ENCODE results near the gene SMARCE1. TPM values are rescaled to one million over a fixed set of nuclear protein-coding genes. Genes with fewer than 3 reads are reported as not detected.

The SMARCE1 gene
- 10 to 100 TPM; 65.4 to 68.6 TPM for total RNA-seq
- polyA plus RNA-seq (2013, experiment 1 of 2): 102 TPM
- polyA plus RNA-seq (2013, experiment 2 of 2): 97.4 TPM
- 13.7 to 62.0 (median 40.1) reads per million in 172 experiments for total RNA-seq

GRCh38 chr17:40647624-40648383 is at the start of gene SMARCE1:
Gene SMARCE1 (minus strand): TSS chr17:40647818. CDS start chr17:40645802, 2,016 bp downstream.
- DNase-seq (peak; percentile 52 to 87 (median 67)), ATAC-seq (ENCODE audit: poor library complexity) (peak; percentile 66)
- Histone ChIP-seq H3K27me3 (ENCODE audit: control insufficient read depth in 1 of 2, insufficient read depth in 2 of 2, low read length in 2 of 2) (no peaks in the 10 kb centered on the region), H3K9me3 (ENCODE audit: control insufficient read depth in 1 of 2, insufficient read depth in 1 of 2, low read length in 2 of 2) (no peaks in the 10 kb centered on the region), H3K4me3 (ENCODE audit: low read length) (peak within 1 kb of the TSS; percentile 89), H3K27ac (ENCODE audit: low read depth in 1 of 2, low read length in 2 of 2) (peak within 1 kb of the TSS; percentile 95 to 98), H3K36me3 (ENCODE audit: insufficient read depth, low read length) (peaks cover 28% of the 10 kb centered on the region), H3K4me1 (ENCODE audit: insufficient read depth, low read length) (peaks cover 19% of the 10 kb centered on the region)
- Mint-ChIP-seq H3K4me3 (peak within 1 kb of the TSS; percentile 93), H3K4me1 (ENCODE audit: low read depth) (peaks cover 51% of the 10 kb centered on the region), H3K27ac (peak within 1 kb of the TSS; percentile 97), H3K9me3 (no peaks in the 10 kb centered on the region), H3K27me3 (no peaks in the 10 kb centered on the region), H3K36me3 (ENCODE audit: low read depth) (peaks cover 50% of the 10 kb centered on the region)
- ChIA-PET CTCF (interaction anchor here (0.7 to 2.5 kb wide), 4 partner anchors 21 to 115 kb away, joined by 3 to 8 read pairs (median 5); no protein-coding TSS in a partner anchor), POLR2A (interaction anchor here (0.6 to 4.3 kb wide), 35 partner anchors 12 to 1048 kb away, joined by 3 to 37 read pairs (median 6); partner anchors contain the start of genes EIF1, TOP2A and WIPF2)
- intact Hi-C loops (cut with DNase I, micrococcal nuclease): loop anchor here (2.0 to 10.0 kb wide), 2 partner anchors 27 to 1037 kb away; partner anchors contain the start of gene EIF1 (in 1 of the 2)
- TF ChIP-seq CTCF (IDR thresholded peaks at IDR 0.05): no peak

GRCh38 chr17:40697297-40697696 is 49.7 kb upstream of the SMARCE1 start:
- H3K27ac Mint-ChIP-seq: no peak overlapping the region
- H3K4me1 ChIP-seq (ENCODE audit: insufficient read depth, low read length): no peaks in the 10 kb centered on the region
- DNase-seq (no peak), ATAC-seq (ENCODE audit: poor library complexity) (no peak)
- POLR2A ChIA-PET: no interaction called here
- no peak for TF ChIP-seq CTCF (IDR thresholded peaks at IDR 0.05)
- H3K27me3 ChIP-seq (ENCODE audit: control insufficient read depth in 1 of 2, insufficient read depth in 2 of 2, low read length in 2 of 2): peaks cover 0 to 15% of the 10 kb centered on the region in 2 experiments
- no peaks in the 10 kb centered on the region for H3K9me3 ChIP-seq (ENCODE audit: control insufficient read depth in 1 of 2, insufficient read depth in 1 of 2, low read length in 2 of 2)
- no peaks in the 10 kb centered on the region for H3K9me3 Mint-ChIP-seq
- no peaks in the 10 kb centered on the region for H3K36me3 ChIP-seq (ENCODE audit: insufficient read depth, low read length)
- no peak overlapping the region for H3K4me3 Mint-ChIP-seq
- no peak overlapping the region for H3K4me3 ChIP-seq (ENCODE audit: low read length)
- H3K36me3 Mint-ChIP-seq (ENCODE audit: low read depth): no peaks in the 10 kb centered on the region
- no peak overlapping the region for H3K27ac ChIP-seq (ENCODE audit: low read depth in 1 of 2, low read length in 2 of 2)
- CTCF ChIA-PET: interaction anchor here (0.7 to 1.0 kb wide), 2 partner anchors 14 to 24 kb away, joined by 3 read pairs; no protein-coding TSS in a partner anchor
- intact Hi-C loops (cut with DNase I, micrococcal nuclease): no loop called here
- no peaks in the 10 kb centered on the region for H3K4me1 Mint-ChIP-seq (ENCODE audit: low read depth)
- H3K27me3 Mint-ChIP-seq: peaks cover 46% of the 10 kb centered on the region

GRCh38 chr17:40696651-40697072 is 49.0 kb upstream of the SMARCE1 start:
- no peak for ATAC-seq (ENCODE audit: poor library complexity)
- no peak overlapping the region for H3K4me3 ChIP-seq (ENCODE audit: low read length)
- no peak overlapping the region for H3K27ac Mint-ChIP-seq
- intact Hi-C loops (cut with DNase I, micrococcal nuclease): no loop called here
- H3K27me3 ChIP-seq (ENCODE audit: control insufficient read depth in 1 of 2, insufficient read depth in 2 of 2, low read length in 2 of 2): peaks cover 0 to 20% of the 10 kb centered on the region in 2 experiments
- H3K27me3 Mint-ChIP-seq: peaks cover 48% of the 10 kb centered on the region
- H3K27ac ChIP-seq (ENCODE audit: low read depth in 1 of 2, low read length in 2 of 2): no peak overlapping the region
- H3K9me3 ChIP-seq (ENCODE audit: control insufficient read depth in 1 of 2, insufficient read depth in 1 of 2, low read length in 2 of 2): no peaks in the 10 kb centered on the region
- no peaks in the 10 kb centered on the region for H3K4me1 ChIP-seq (ENCODE audit: insufficient read depth, low read length)
- no peaks in the 10 kb centered on the region for H3K36me3 Mint-ChIP-seq (ENCODE audit: low read depth)
- H3K9me3 Mint-ChIP-seq: no peaks in the 10 kb centered on the region
- TF ChIP-seq CTCF (IDR thresholded peaks at IDR 0.05): no peak
- no peak for DNase-seq
- no peaks in the 10 kb centered on the region for H3K4me1 Mint-ChIP-seq (ENCODE audit: low read depth)
- H3K4me3 Mint-ChIP-seq: no peak overlapping the region
- CTCF ChIA-PET: no interaction called here
- no peaks in the 10 kb centered on the region for H3K36me3 ChIP-seq (ENCODE audit: insufficient read depth, low read length)
- POLR2A ChIA-PET: no interaction called here
